Neural cell (in vitro differentiated cells): ENCODE measurements around the gene TNIP1. TPM values are rescaled to one million over a fixed set of nuclear protein-coding genes. Genes with fewer than 3 reads are reported as not detected.

Experiments
- H2AFZ ChIP-seq: fragments of 200-600, 300-800 bp; sonication (generic), shearing (Covaris generic); 2 replicates; pipeline ENCODE4 v1.6.0; 2014; ENCODE audit warnings: low read depth, mild to moderate bottlenecking, antibody characterized with exemption, low read length, moderate library complexity
- H3F3A ChIP-seq: fragments of 200-600 bp; shearing (Covaris generic); 2 replicates; pipeline ENCODE4 v1.6.1; 2016; ENCODE audit warnings: mild to moderate bottlenecking, moderate library complexity, mixed read lengths, antibody characterized with exemption, low read length; ENCODE audit not compliant: insufficient read depth, poor library complexity, severe bottlenecking
- H3K27ac ChIP-seq: fragments of 200-600, 300-800 bp; sonication (generic), shearing (Covaris generic); 2 replicates; pipeline ENCODE4 v1.5.1; 2014; ENCODE audit warnings: mild to moderate bottlenecking, low read length, moderate library complexity
- H3K27me3 ChIP-seq: fragments of 300-800, 200-600 bp; sonication (generic), shearing (Covaris generic); 2 replicates; pipeline ENCODE4 v1.6.0; 2014; ENCODE audit warnings: mild to moderate bottlenecking, low read depth, low read length, moderate library complexity; ENCODE audit not compliant: insufficient read depth
- H3K36me3 ChIP-seq: fragments of 300-800, 200-600 bp; sonication (generic), shearing (Covaris generic); 2 replicates; pipeline ENCODE4 v1.5.1; 2014; ENCODE audit warnings: mild to moderate bottlenecking, antibody characterized with exemption, low read length, moderate library complexity; ENCODE audit not compliant: insufficient read depth
- H3K4me2 ChIP-seq: fragments of 300-800, 200-600 bp; sonication (generic), shearing (Covaris generic); 2 replicates; pipeline ENCODE4 v1.6.0; 2014; ENCODE audit warnings: mild to moderate bottlenecking, low read length
- H3K4me3 ChIP-seq: fragments of 300-800, 200-600 bp; sonication (generic), shearing (Covaris generic); 2 replicates; pipeline ENCODE4 v1.5.1; 2014; ENCODE audit warnings: mild to moderate bottlenecking, low read length, moderate library complexity
- H3K79me2 ChIP-seq: fragments of 200-600 bp; shearing (Covaris generic); replicated peaks from 2 replicates; pipeline ENCODE4 v1.6.0; 2014; ENCODE audit warnings: mild to moderate bottlenecking, low read length, moderate library complexity; ENCODE audit not compliant: insufficient read depth
- H3K9ac ChIP-seq: fragments of 300-800, 200-600 bp; sonication (generic), shearing (Covaris generic); 2 replicates; pipeline ENCODE4 v1.6.1; 2016; ENCODE audit warnings: mild to moderate bottlenecking, low read length, mixed read lengths
- H3K9me2 ChIP-seq: fragments of 200-600 bp; shearing (Covaris generic); 2 replicates; pipeline ENCODE4 v1.6.1; 2016; ENCODE audit warnings: mild to moderate bottlenecking, low read length, mixed read lengths; ENCODE audit not compliant: insufficient read depth
- H3K9me3 ChIP-seq: fragments of 200-600, 300-800 bp; sonication (generic), shearing (Covaris generic); 2 replicates; pipeline ENCODE4 v1.6.1; 2016; ENCODE audit warnings: mild to moderate bottlenecking, mixed run types, low read length, moderate library complexity, mixed read lengths
- H4K20me1 ChIP-seq: fragments of 200-600 bp; shearing (Covaris generic); 2 replicates; pipeline ENCODE4 v1.6.1; 2016; ENCODE audit warnings: mild to moderate bottlenecking, mixed run types; ENCODE audit not compliant: insufficient read depth
- CTCF ChIP-seq: fragments of 450-650 bp; IDR thresholded peaks from 2 replicates; pipeline ENCODE4 v1.5.1; 2014; ENCODE audit warnings: antibody characterized with exemption, mild to moderate bottlenecking, moderate library complexity; ENCODE audit not compliant: poor library complexity, severe bottlenecking
- EP300 ChIP-seq: fragments of 450-650 bp; conservative IDR thresholded peaks from 2 replicates; pipeline ENCODE4 v1.6.1; 2014; ENCODE audit warnings: antibody characterized with exemption, mild to moderate bottlenecking, moderate library complexity; ENCODE audit not compliant: poor library complexity, severe bottlenecking
- EZH2 ChIP-seq: fragments of 200-600, 300-800 bp; shearing (Covaris generic), sonication (generic); IDR thresholded peaks from 2 replicates; pipeline ENCODE4 v1.6.1; 2014; ENCODE audit warnings: antibody characterized with exemption, low read length, borderline replicate concordance, mild to moderate bottlenecking; ENCODE audit not compliant: insufficient read depth, poor library complexity, severe bottlenecking
- MXI1 ChIP-seq: fragments of 450-650 bp; conservative IDR thresholded peaks from 2 replicates; pipeline ENCODE4 v1.6.1; 2014; ENCODE audit warnings: antibody characterized with exemption, mild to moderate bottlenecking; ENCODE audit not compliant: poor library complexity, severe bottlenecking
- POLR2AphosphoS5 ChIP-seq: IDR thresholded peaks from 2 replicates; pipeline ENCODE4 v1.6.1; 2012
- RAD21 ChIP-seq: fragments of 450-650 bp; conservative IDR thresholded peaks from 2 replicates; pipeline ENCODE4 v1.6.1; 2014; ENCODE audit warnings: antibody characterized with exemption, mild to moderate bottlenecking, moderate library complexity
- REST ChIP-seq: IDR thresholded peaks from 2 replicates; pipeline ENCODE4 v1.6.1; 2012; ENCODE audit warnings: borderline replicate concordance
- SMC3 ChIP-seq: fragments of 450-650 bp; conservative IDR thresholded peaks from 2 replicates; pipeline ENCODE4 v1.6.1; 2014; ENCODE audit warnings: antibody characterized with exemption, mild to moderate bottlenecking, moderate library complexity; ENCODE audit not compliant: poor library complexity
- TAF1 ChIP-seq: IDR thresholded peaks from 2 replicates; pipeline ENCODE4 v1.6.1; 2012; ENCODE audit warnings: low read depth
- polyA plus RNA-seq: library from polyadenylated mRNA; depleted of rRNA; stranded (reverse); fragments of >200 nt; gene quantifications from 2 replicates; pipeline ENCODE4 v1.2.3, GENCODE V29; 2014

The TNIP1 gene
- polyA plus RNA-seq, 1 donor from 2014 or later: 3.3 TPM

- H3K27me3 ChIP-seq: no peaks in the 10 kb centered on the region
- TF ChIP-seq CTCF: no peak
- H3K36me3 ChIP-seq: no peaks in the 10 kb centered on the region
These were observed 42.5 kb downstream of the TNIP1 start for GRCh38 chr5:151038412-151038745.

GRCh38 chr5:151037561-151038411 lies 43.0 kb downstream of the TNIP1 start:
- no peaks in the 10 kb centered on the region for H3K27me3 ChIP-seq
- no peaks in the 10 kb centered on the region for H3K79me2 ChIP-seq
- H3K9ac ChIP-seq: no peak overlapping the region
- H3K9me2 ChIP-seq: no peaks in the 10 kb centered on the region
- no peak overlapping the region for H3K27ac ChIP-seq
- no peaks in the 10 kb centered on the region for H3F3A ChIP-seq
- no peaks in the 10 kb centered on the region for H4K20me1 ChIP-seq
- H3K9me3 ChIP-seq: no peaks in the 10 kb centered on the region
- TF ChIP-seq EZH2 (no peak), REST (no peak), SMC3 (no peak), MXI1 (no peak), EP300 (no peak), POLR2AphosphoS5 (no peak), RAD21 (no peak), TAF1 (no peak), CTCF (no peak)
- H2AFZ ChIP-seq: no peak overlapping the region
- H3K4me2 ChIP-seq: no peak overlapping the region
- H3K4me3 ChIP-seq: no peak overlapping the region
- no peaks in the 10 kb centered on the region for H3K36me3 ChIP-seq

More at GRCh38 chr5:151038412-151038745, 42.5 kb downstream of the TNIP1 start:
- Histone ChIP-seq H3K79me2 (no peaks in the 10 kb centered on the region), H2AFZ (no peak overlapping the region), H4K20me1 (no peaks in the 10 kb centered on the region), H3K9me3 (no peaks in the 10 kb centered on the region), H3K4me3 (no peak overlapping the region), H3K9ac (no peak overlapping the region), H3K4me2 (no peak overlapping the region), H3F3A (no peaks in the 10 kb centered on the region), H3K27ac (no peak overlapping the region), H3K9me2 (no peaks in the 10 kb centered on the region)
